K562 (cell line): ENCODE results near the gene MAST1. TPM values are rescaled to one million over a fixed set of nuclear protein-coding genes. Genes with fewer than 3 reads are reported as not detected.

Experiments
- CC2D1A ChIP-seq: fragments of 450-650 bp; IDR thresholded peaks from 2 replicates; pipeline ENCODE4 v1.6.1; 2017; ENCODE audit warnings: mild to moderate bottlenecking
- HDAC1 ChIP-seq, 2 experiments: fragments of 450-650 bp; IDR thresholded peaks; 2 replicates each; pipeline ENCODE4 v1.6.1; 2016 to 2017; ENCODE audit warnings: inconsistent platforms in 1 of 2, mild to moderate bottlenecking in 1 of 2, moderate library complexity in 1 of 2
- KDM4B ChIP-seq, 2 experiments: fragments of 450-650 bp in 1 of 2; sonication (generic) in 1 of 2; IDR thresholded peaks; 2 replicates each; pipeline ENCODE4 v1.6.1; 2016 to 2017; ENCODE audit warnings: borderline replicate concordance in 2 of 2, antibody characterized with exemption in 1 of 2, low read depth in 1 of 2, mild to moderate bottlenecking in 1 of 2
- LARP7 ChIP-seq: fragments of 450-650 bp; IDR thresholded peaks from 2 replicates; pipeline ENCODE4 v1.6.1; 2016
- MCM7 ChIP-seq, 2 experiments: fragments of 450-650 bp; IDR thresholded peaks; 2 replicates each; pipeline ENCODE4 v1.6.1; 2016 to 2018
- PHF8 ChIP-seq: fragments of 200-600 bp; sonication (generic); IDR thresholded peaks from 2 replicates; pipeline ENCODE4 v1.6.1; 2012; ENCODE audit warnings: mixed run types, mild to moderate bottlenecking, inconsistent platforms, low read length, moderate library complexity, borderline replicate concordance
- POLR2G ChIP-seq: fragments of 200-400 bp; formaldehyde crosslinking; IDR thresholded peaks from 2 replicates; pipeline ENCODE4 v1.6.1; 2017; ENCODE audit warnings: low read depth, mild to moderate bottlenecking, antibody characterized with exemption, low read length, moderate library complexity
- PRDM10 ChIP-seq: fragments of 450-650 bp; IDR thresholded peaks from 2 replicates; pipeline ENCODE4 v1.6.1; 2018; ENCODE audit not compliant: partially characterized antibody
- RBM15 ChIP-seq: fragments of 200-400 bp; formaldehyde crosslinking; IDR thresholded peaks from 2 replicates; pipeline ENCODE4 v1.6.1; 2018; ENCODE audit warnings: mild to moderate bottlenecking, low read length, moderate library complexity; ENCODE audit not compliant: insufficient read depth
- SNIP1 ChIP-seq: fragments of 450-650 bp; IDR thresholded peaks from 2 replicates; pipeline ENCODE4 v1.7.1; 2017; ENCODE audit warnings: low read depth, mild to moderate bottlenecking
- SUPT5H ChIP-seq: fragments of 450-650 bp; IDR thresholded peaks from 2 replicates; pipeline ENCODE4 v1.6.1; 2016
- TAF9B ChIP-seq: fragments of 450-650 bp; IDR thresholded peaks from 2 replicates; pipeline ENCODE4 v1.6.1; 2018; ENCODE audit warnings: mild to moderate bottlenecking; ENCODE audit not compliant: partially characterized antibody
- ZBTB2 ChIP-seq: fragments of 450-650 bp; IDR thresholded peaks from 2 replicates; pipeline ENCODE4 v1.6.1; 2016; ENCODE audit warnings: antibody characterized with exemption
- polyA plus RNA-seq, 8 experiments: library from polyadenylated mRNA; depleted of rRNA in 4 of 8; stranded (reverse) in 5 of 8; unstranded in 3 of 8; fragments of >200 nt; fragmentation: Nextera tagmentation in 2 of 8; fragmentation: Illumina TruSeq in 1 of 8; extraction: Ambion mirVana in 2 of 8; extraction: Trizol in 1 of 8; gene quantifications; 2 replicates each; pipeline versions ENCODE4 v1.2.1 to v1.2.3, GENCODE V29; 2011 to 2014; ENCODE audit warnings: inconsistent platforms in 1 of 8, missing spikeins in 1 of 8
- total RNA-seq, 7 experiments: library from RNA; depleted of rRNA in 6 of 7; stranded (reverse); fragments of >200 nt in 6 of 7; fragmentation: Illumina TruSeq in 2 of 7; extraction: Trizol in 2 of 7; gene quantifications; 2 replicates each; pipeline versions ENCODE4 v1.2.1 to v1.2.3, GENCODE V29; 2011 to 2021; ENCODE audit warnings: low replicate concordance in 1 of 7
- TF ChIP-seq, protein P1 (sequence below), 2 experiments: fragments of 450-650 bp in 1 of 2; IDR thresholded peaks; 2 replicates each; pipeline ENCODE4 v1.6.1; 2011 to 2017; ENCODE audit warnings: low read depth in 2 of 2, antibody characterized with exemption in 1 of 2, borderline replicate concordance in 1 of 2, low read length in 1 of 2, mild to moderate bottlenecking in 1 of 2, mixed read lengths in 1 of 2; ENCODE audit not compliant: control insufficient read depth in 1 of 2
- TF ChIP-seq, protein P2 (sequence below): sonication (generic); formaldehyde crosslinking; IDR thresholded peaks from 2 replicates; pipeline ENCODE4 v1.4.0; 2020; ENCODE audit warnings: mild to moderate bottlenecking, missing genetic modification reagents

Gene MAST1
- total and polyA plus RNA-seq, 9 of the 15 experiments (the other 6 are each of a cell fraction or from before 2014, with no cell fraction given): 0.48 to 10.3 (median 3.9) TPM

- peak in 1 of 2 experiments; percentile 56; a peak in 1 of 4 replicates for TF ChIP-seq KDM4B (IDR thresholded peaks at IDR 0.05; ENCODE audit: borderline replicate concordance in 2 of 2, low read depth in 1 of 2)
- TF ChIP-seq PRDM10: peak; percentile 28
- peak; percentile 34 for TF ChIP-seq POLR2G
- TF ChIP-seq MCM7 (IDR thresholded peaks at IDR 0.05): 0 out of 4 replicates have a peak, but pooled peaks of 1 of the 2 experiments have one; percentile 8
- TF ChIP-seq SNIP1: no peak
- no peak for TF ChIP-seq RBM15
- peak; percentile 25 for TF ChIP-seq TAF9B
- TF ChIP-seq, protein P1, sequence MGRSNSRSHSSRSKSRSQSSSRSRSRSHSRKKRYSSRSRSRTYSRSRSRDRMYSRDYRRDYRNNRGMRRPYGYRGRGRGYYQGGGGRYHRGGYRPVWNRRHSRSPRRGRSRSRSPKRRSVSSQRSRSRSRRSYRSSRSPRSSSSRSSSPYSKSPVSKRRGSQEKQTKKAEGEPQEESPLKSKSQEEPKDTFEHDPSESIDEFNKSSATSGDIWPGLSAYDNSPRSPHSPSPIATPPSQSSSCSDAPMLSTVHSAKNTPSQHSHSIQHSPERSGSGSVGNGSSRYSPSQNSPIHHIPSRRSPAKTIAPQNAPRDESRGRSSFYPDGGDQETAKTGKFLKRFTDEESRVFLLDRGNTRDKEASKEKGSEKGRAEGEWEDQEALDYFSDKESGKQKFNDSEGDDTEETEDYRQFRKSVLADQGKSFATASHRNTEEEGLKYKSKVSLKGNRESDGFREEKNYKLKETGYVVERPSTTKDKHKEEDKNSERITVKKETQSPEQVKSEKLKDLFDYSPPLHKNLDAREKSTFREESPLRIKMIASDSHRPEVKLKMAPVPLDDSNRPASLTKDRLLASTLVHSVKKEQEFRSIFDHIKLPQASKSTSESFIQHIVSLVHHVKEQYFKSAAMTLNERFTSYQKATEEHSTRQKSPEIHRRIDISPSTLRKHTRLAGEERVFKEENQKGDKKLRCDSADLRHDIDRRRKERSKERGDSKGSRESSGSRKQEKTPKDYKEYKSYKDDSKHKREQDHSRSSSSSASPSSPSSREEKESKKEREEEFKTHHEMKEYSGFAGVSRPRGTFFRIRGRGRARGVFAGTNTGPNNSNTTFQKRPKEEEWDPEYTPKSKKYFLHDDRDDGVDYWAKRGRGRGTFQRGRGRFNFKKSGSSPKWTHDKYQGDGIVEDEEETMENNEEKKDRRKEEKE (IDR thresholded peaks at IDR 0.05; ENCODE audit: borderline replicate concordance in 1 of 2, control insufficient read depth in 1 of 2, low read depth in 2 of 2, low read length in 1 of 2): 0 out of 4 replicates have a peak, but pooled peaks of 1 of the 2 experiments have one; percentile 36
- TF ChIP-seq LARP7: no peak
- peak; percentile 7 to 24; a peak in 1 of 4 replicates for TF ChIP-seq HDAC1 (IDR thresholded peaks at IDR 0.05)
- TF ChIP-seq ZBTB2: peak; percentile 61; the same call in 1 of the 2 replicates
- peak; percentile 72; the same call in 1 of the 2 replicates for TF ChIP-seq CC2D1A
- TF ChIP-seq PHF8: peak; percentile 37; the same call in 1 of the 2 replicates
- 0 out of 2 replicates have a peak, but pooled peaks have one; percentile 29 for TF ChIP-seq SUPT5H
- TF ChIP-seq, protein P2, sequence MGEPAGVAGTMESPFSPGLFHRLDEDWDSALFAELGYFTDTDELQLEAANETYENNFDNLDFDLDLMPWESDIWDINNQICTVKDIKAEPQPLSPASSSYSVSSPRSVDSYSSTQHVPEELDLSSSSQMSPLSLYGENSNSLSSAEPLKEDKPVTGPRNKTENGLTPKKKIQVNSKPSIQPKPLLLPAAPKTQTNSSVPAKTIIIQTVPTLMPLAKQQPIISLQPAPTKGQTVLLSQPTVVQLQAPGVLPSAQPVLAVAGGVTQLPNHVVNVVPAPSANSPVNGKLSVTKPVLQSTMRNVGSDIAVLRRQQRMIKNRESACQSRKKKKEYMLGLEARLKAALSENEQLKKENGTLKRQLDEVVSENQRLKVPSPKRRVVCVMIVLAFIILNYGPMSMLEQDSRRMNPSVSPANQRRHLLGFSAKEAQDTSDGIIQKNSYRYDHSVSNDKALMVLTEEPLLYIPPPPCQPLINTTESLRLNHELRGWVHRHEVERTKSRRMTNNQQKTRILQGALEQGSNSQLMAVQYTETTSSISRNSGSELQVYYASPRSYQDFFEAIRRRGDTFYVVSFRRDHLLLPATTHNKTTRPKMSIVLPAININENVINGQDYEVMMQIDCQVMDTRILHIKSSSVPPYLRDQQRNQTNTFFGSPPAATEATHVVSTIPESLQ (CRISPR knock-in tag): 0 out of 2 replicates have a peak, but pooled peaks have one; percentile 20
Observed at GRCh38 chr19:12885749-12886650, 47.7 kb downstream of the MAST1 start (continued).
